ENCODE results near the gene PADI4. TPM values are rescaled to one million over a fixed set of nuclear protein-coding genes. Genes with fewer than 3 reads are reported as not detected.

The PADI4 gene
- total and polyA plus RNA-seq, 3 donors from 2014 or later: 0.16 to 0.32 TPM; not detected in 1

- no peak for DNase-seq
- Histone ChIP-seq H3K36me3 (ENCODE audit: low read depth, missing control alignments) (no peaks in the 10 kb centered on the region), H3K27ac (no peak overlapping the region), H3K4me1 (peaks cover 5% of the 10 kb centered on the region), H3K9me3 (no peaks in the 10 kb centered on the region), H3K27me3 (no peaks in the 10 kb centered on the region), H3K4me3 (no peak overlapping the region)
- 83 to 86% methylated on average over 6 of the region's 6 CpGs for WGBS, 2 donors
- TF ChIP-seq CTCF (IDR thresholded peaks at IDR 0.05) (no peak), POLR2A (IDR thresholded peaks at IDR 0.05) (no peak)
- intact Hi-C loops (cut with DNase I; ENCODE audit: low total_unique reads): no loop called here
Measured at GRCh38 chr1:17307329-17307728, 668 bp upstream of the PADI4 start.

- no peak for DNase-seq
- Histone ChIP-seq H3K4me1 (peaks cover 5% of the 10 kb centered on the region), H3K4me3 (no peak overlapping the region), H3K9me3 (no peaks in the 10 kb centered on the region), H3K36me3 (ENCODE audit: low read depth, missing control alignments) (no peaks in the 10 kb centered on the region), H3K27ac (no peak overlapping the region), H3K27me3 (no peaks in the 10 kb centered on the region)
- WGBS, 2 donors: 53 to 78% methylated on average over 5 of the region's 6 CpGs
- no peak for TF ChIP-seq CTCF (IDR thresholded peaks at IDR 0.05)
- no peak for TF ChIP-seq POLR2A (IDR thresholded peaks at IDR 0.05)
- intact Hi-C loops (cut with DNase I; ENCODE audit: low total_unique reads): no loop called here
Measured at GRCh38 chr1:17308593-17308992, 596 bp downstream of the PADI4 start.

- Histone ChIP-seq H3K4me1 (peaks cover 7% of the 10 kb centered on the region), H3K4me3 (no peak overlapping the region), H3K9me3 (no peaks in the 10 kb centered on the region), H3K36me3 (ENCODE audit: low read depth, missing control alignments) (no peaks in the 10 kb centered on the region), H3K27ac (no peak overlapping the region), H3K27me3 (no peaks in the 10 kb centered on the region)
- intact Hi-C loops (cut with DNase I; ENCODE audit: low total_unique reads): no loop called here
- no peak for TF ChIP-seq CTCF (IDR thresholded peaks at IDR 0.05)
- no peak for TF ChIP-seq POLR2A (IDR thresholded peaks at IDR 0.05)
- 33 to 45% methylated on average over 8 of the region's 8 CpGs for WGBS, 2 donors
- no peak for DNase-seq
Measured at GRCh38 chr1:17309426-17310067, 1.6 kb downstream of the PADI4 start.

- 75 to 86% methylated on average over 7 of the region's 7 CpGs for WGBS, 2 donors
- DNase-seq: no peak
- H3K9me3 ChIP-seq: no peaks in the 10 kb centered on the region
- intact Hi-C loops (cut with DNase I; ENCODE audit: low total_unique reads): no loop called here
- no peak overlapping the region for H3K27ac ChIP-seq
- H3K4me1 ChIP-seq: peaks cover 8% of the 10 kb centered on the region
- H3K4me3 ChIP-seq: no peak overlapping the region
- H3K27me3 ChIP-seq: no peaks in the 10 kb centered on the region
- TF ChIP-seq POLR2A (IDR thresholded peaks at IDR 0.05) (no peak), CTCF (IDR thresholded peaks at IDR 0.05) (no peak)
- no peaks in the 10 kb centered on the region for H3K36me3 ChIP-seq (ENCODE audit: low read depth, missing control alignments)
Measured at GRCh38 chr1:17310068-17310640, 2.2 kb downstream of the PADI4 start.

Data from testis (tissue), 3 donors.